ENCODE data around the gene PRR36. TPM values are rescaled to one million over a fixed set of nuclear protein-coding genes. Genes with fewer than 3 reads are reported as not detected.

Gene PRR36
- total RNA-seq, 2 experiments from 2014 or later = 0.14 to 0.19 TPM

DNA sequence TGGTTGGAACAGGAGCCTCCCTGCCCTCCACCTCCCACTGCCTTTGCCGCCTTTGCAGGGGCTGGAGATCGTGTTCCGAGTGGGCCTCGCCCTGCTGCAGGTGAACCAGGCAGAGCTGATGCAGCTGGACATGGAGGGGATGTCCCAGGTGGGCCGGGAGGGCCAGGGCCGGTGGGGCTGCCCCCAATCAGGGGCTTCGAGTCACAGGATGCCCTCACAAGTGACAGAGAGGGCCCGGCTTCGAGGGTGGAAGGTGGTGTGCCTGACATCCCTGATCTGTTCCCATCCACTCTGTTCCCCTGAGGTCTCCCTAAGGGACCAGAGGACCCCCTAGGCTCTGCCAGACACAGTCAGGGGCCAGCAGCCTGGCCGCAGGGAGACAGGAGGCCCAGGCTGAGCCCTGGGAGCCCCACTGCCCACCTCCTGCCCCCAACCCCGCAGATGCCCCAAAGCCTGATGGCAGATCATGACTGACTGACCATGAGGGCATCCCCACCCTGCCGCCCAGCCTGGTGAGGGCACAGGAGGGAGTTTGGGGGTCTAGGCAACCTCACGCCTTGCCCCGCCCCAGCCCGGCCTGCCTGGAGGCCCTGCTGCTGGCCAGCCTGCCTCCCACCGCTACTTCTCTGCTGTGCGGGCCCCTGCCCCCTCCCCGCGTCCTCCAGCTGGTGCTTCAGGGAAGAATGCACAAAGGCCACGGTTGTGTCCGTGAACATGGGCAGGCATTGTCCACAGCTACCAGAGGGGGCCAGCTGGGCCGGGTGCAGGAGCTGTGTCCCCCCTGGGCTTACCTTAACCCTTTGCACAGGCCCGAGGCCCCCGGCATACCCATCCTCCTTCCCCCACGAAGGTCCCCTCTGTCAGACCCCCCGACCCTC, 22.3 kb downstream of the PRR36 start:
- no peak overlapping the region for H3K4me3 Mint-ChIP-seq
- peaks cover 4% of the 10 kb centered on the region for H3K4me1 Mint-ChIP-seq (ENCODE audit: low read depth)
- DNase-seq = no peak
- CTCF ChIA-PET = interaction anchor here (0.6 to 3.5 kb wide), 16 partner anchors 10 to 284 kb away, joined by 3 to 17 read pairs (median 6); partner anchors contain the start of genes MAP2K7, SNAPC2 and TIMM44
- H3K9me3 Mint-ChIP-seq = no peaks in the 10 kb centered on the region
- no peak overlapping the region for H3K27ac Mint-ChIP-seq
- intact Hi-C loops (cut with micrococcal nuclease) = no loop called here
- no peaks in the 10 kb centered on the region for H3K36me3 Mint-ChIP-seq
- no peaks in the 10 kb centered on the region for H3K27me3 Mint-ChIP-seq
- POLR2A ChIA-PET = no interaction called here

GRCh38 chr19:7850945-7851622, 23.1 kb downstream of the PRR36 start:
- H3K9me3 Mint-ChIP-seq = no peaks in the 10 kb centered on the region
- H3K27me3 Mint-ChIP-seq = no peaks in the 10 kb centered on the region
- H3K36me3 Mint-ChIP-seq = no peaks in the 10 kb centered on the region
- POLR2A ChIA-PET = no interaction called here
- intact Hi-C loops (cut with micrococcal nuclease) = no loop called here
- peaks cover 4% of the 10 kb centered on the region for H3K4me1 Mint-ChIP-seq (ENCODE audit: low read depth)
- H3K4me3 Mint-ChIP-seq = no peak overlapping the region
- CTCF ChIA-PET = interaction anchor here (0.7 kb wide), 2 partner anchors 18 to 79 kb away, joined by 3 read pairs; no protein-coding TSS in a partner anchor
- no peak overlapping the region for H3K27ac Mint-ChIP-seq
- DNase-seq = no peak

GRCh38 chr19:7850000-7850813, 24.0 kb downstream of the PRR36 start:
- no peak for DNase-seq
- POLR2A ChIA-PET = no interaction called here
- Mint-ChIP-seq H3K36me3 (no peaks in the 10 kb centered on the region), H3K4me1 (ENCODE audit: low read depth) (peaks cover 4% of the 10 kb centered on the region), H3K27me3 (no peaks in the 10 kb centered on the region), H3K9me3 (no peaks in the 10 kb centered on the region), H3K27ac (no peak overlapping the region), H3K4me3 (no peak overlapping the region)
- intact Hi-C loops (cut with micrococcal nuclease) = no loop called here
- CTCF ChIA-PET = no interaction called here

GRCh38 chr19:7849631-7849999, 24.6 kb downstream of the PRR36 start:
- POLR2A ChIA-PET = no interaction called here
- no peak overlapping the region for H3K4me3 Mint-ChIP-seq
- H3K9me3 Mint-ChIP-seq = no peaks in the 10 kb centered on the region

GRCh38 chr19:7848779-7849457, 25.3 kb downstream of the PRR36 start:
- CTCF ChIA-PET = no interaction called here
- H3K36me3 Mint-ChIP-seq = no peaks in the 10 kb centered on the region
- intact Hi-C loops (cut with micrococcal nuclease) = no loop called here
- H3K9me3 Mint-ChIP-seq = no peaks in the 10 kb centered on the region
- DNase-seq = no peak
- no peaks in the 10 kb centered on the region for H3K27me3 Mint-ChIP-seq
- no peak overlapping the region for H3K27ac Mint-ChIP-seq
- no peak overlapping the region for H3K4me3 Mint-ChIP-seq
- POLR2A ChIA-PET = no interaction called here
- H3K4me1 Mint-ChIP-seq (ENCODE audit: low read depth) = peaks cover 4% of the 10 kb centered on the region

More at GRCh38 chr19:7849631-7849999, 24.6 kb downstream of the PRR36 start:
- DNase-seq = no peak
- Mint-ChIP-seq H3K27me3 (no peaks in the 10 kb centered on the region), H3K27ac (no peak overlapping the region), H3K4me1 (ENCODE audit: low read depth) (peaks cover 4% of the 10 kb centered on the region), H3K36me3 (no peaks in the 10 kb centered on the region)
- CTCF ChIA-PET = no interaction called here
- intact Hi-C loops (cut with micrococcal nuclease) = no loop called here

DNA sequence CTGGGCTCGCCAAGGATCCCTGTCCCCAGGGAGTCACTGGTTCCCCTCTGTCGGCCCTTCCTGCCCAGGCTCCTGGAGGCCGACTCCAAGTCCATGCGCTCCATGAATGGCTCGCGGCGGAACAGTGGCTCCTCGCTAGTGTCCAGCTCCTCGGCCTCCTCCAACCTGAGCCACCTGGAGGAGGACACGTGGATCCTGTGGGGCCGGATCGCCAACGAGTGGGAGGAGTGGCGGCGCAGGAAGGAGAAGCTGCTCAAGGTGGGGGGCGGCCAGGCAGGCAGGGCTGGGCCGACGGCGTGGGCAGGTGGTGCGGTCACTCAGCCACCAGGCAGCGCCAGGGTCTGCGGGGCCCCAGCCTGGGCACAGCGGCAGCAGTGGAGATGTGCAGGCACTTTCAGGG, 26.5 kb downstream of the PRR36 start:
- POLR2A ChIA-PET = no interaction called here
- CTCF ChIA-PET = no interaction called here

DNA sequence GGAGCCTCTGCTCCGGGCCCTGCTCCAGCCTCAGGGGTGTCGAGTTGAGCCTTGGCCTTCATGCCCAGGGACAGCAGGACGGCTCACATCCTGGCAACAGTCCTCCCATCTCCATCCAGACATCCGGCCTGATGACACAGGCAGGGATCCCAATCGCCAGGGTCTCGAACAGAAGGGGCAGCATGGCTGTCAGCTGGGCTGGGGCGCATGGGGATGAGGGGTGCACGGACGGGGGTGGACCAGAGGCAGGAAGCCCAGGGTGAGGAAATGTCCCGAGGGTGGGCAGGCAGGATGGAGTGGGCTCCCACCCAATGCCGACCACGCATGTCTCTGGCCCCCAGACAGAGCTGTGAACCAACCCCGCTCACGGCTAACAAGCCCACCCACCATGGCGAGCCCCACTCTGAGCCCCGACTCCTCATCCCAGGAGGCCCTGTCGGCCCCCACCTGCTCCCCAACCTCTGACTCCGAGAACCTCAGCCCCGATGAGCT, 28.0 kb downstream of the PRR36 start:
- H3K4me1 Mint-ChIP-seq (ENCODE audit: low read depth) = no peaks in the 10 kb centered on the region
- no peaks in the 10 kb centered on the region for H3K36me3 Mint-ChIP-seq
- no peaks in the 10 kb centered on the region for H3K9me3 Mint-ChIP-seq
- no peaks in the 10 kb centered on the region for H3K27me3 Mint-ChIP-seq
- ChIA-PET POLR2A (no interaction called here), CTCF (no interaction called here)
- no peak for DNase-seq
- H3K27ac Mint-ChIP-seq = no peak overlapping the region
- intact Hi-C loops (cut with micrococcal nuclease) = no loop called here
- no peak overlapping the region for H3K4me3 Mint-ChIP-seq

More for the DNA sequence above, 26.5 kb downstream of the PRR36 start:
- Mint-ChIP-seq H3K4me3 (no peak overlapping the region), H3K27ac (no peak overlapping the region), H3K4me1 (ENCODE audit: low read depth) (no peaks in the 10 kb centered on the region), H3K9me3 (no peaks in the 10 kb centered on the region), H3K36me3 (no peaks in the 10 kb centered on the region), H3K27me3 (no peaks in the 10 kb centered on the region)
- intact Hi-C loops (cut with micrococcal nuclease) = no loop called here
- no peak for DNase-seq

DNA sequence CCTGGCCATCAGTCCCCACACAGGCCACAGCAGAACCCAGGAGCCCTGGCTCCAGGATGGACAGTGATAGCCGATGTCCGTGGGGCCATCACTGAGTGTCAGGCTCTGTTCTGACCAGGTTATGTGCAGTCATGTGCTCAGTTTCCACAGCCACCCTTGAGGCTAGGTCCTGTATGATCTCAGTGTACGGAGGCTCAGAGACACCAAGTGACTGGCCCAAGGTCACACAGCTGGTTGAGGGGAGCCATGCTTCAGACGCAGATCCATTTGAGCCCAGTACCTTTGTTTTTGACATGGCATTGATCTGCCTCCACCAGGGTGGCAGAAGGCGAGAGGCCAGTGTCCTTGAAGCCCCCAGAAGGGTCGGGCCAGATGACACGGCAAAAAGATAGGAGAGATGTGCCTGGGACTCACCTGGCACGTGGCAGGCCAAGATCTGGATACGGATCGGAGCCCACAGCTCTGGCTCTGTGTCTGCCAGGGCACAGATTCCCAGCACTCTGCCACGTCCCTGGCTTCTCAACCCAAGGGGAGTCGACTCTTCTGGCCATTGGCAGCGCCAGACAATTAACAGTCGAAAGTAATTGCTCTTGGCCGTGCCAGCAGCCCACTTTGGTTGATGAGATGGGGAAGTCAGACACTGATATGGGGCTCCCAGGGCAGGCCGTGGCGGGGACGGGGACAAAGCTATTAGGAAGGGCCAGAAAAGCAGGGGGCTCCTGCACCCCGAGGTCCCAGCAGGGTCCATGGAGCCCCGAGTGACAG, 28.6 kb downstream of the PRR36 start:
- ChIA-PET POLR2A (no interaction called here), CTCF (interaction anchor here (1.2 kb wide), 1 partner anchor 24 kb away, joined by 6 read pairs; no protein-coding TSS in a partner anchor)
- intact Hi-C loops (cut with micrococcal nuclease) = no loop called here
- no peak for DNase-seq
- Mint-ChIP-seq H3K36me3 (no peaks in the 10 kb centered on the region), H3K4me3 (no peak overlapping the region), H3K27me3 (no peaks in the 10 kb centered on the region), H3K9me3 (no peaks in the 10 kb centered on the region), H3K4me1 (ENCODE audit: low read depth) (no peaks in the 10 kb centered on the region), H3K27ac (no peak overlapping the region)

- H3K4me1 Mint-ChIP-seq (ENCODE audit: low read depth) = no peaks in the 10 kb centered on the region
- CTCF ChIA-PET = interaction anchor here (1.2 kb wide), 1 partner anchor 24 kb away, joined by 6 read pairs; no protein-coding TSS in a partner anchor
- POLR2A ChIA-PET = no interaction called here
- H3K9me3 Mint-ChIP-seq = no peaks in the 10 kb centered on the region
- intact Hi-C loops (cut with micrococcal nuclease) = no loop called here
- DNase-seq = no peak
- no peaks in the 10 kb centered on the region for H3K27me3 Mint-ChIP-seq
- no peak overlapping the region for H3K4me3 Mint-ChIP-seq
- no peak overlapping the region for H3K27ac Mint-ChIP-seq
- no peaks in the 10 kb centered on the region for H3K36me3 Mint-ChIP-seq
Observed at GRCh38 chr19:7844951-7845350, 29.2 kb downstream of the PRR36 start.

- Mint-ChIP-seq H3K9me3 (no peaks in the 10 kb centered on the region), H3K4me3 (no peak overlapping the region), H3K4me1 (ENCODE audit: low read depth) (no peaks in the 10 kb centered on the region), H3K27me3 (no peaks in the 10 kb centered on the region), H3K36me3 (no peaks in the 10 kb centered on the region), H3K27ac (no peak overlapping the region)
- intact Hi-C loops (cut with micrococcal nuclease) = no loop called here
- DNase-seq = no peak
- ChIA-PET POLR2A (no interaction called here), CTCF (interaction anchor here (1.2 kb wide), 1 partner anchor 25 kb away, joined by 6 read pairs; no protein-coding TSS in a partner anchor)
Observed at GRCh38 chr19:7844405-7844804, 29.8 kb downstream of the PRR36 start.

DNA sequence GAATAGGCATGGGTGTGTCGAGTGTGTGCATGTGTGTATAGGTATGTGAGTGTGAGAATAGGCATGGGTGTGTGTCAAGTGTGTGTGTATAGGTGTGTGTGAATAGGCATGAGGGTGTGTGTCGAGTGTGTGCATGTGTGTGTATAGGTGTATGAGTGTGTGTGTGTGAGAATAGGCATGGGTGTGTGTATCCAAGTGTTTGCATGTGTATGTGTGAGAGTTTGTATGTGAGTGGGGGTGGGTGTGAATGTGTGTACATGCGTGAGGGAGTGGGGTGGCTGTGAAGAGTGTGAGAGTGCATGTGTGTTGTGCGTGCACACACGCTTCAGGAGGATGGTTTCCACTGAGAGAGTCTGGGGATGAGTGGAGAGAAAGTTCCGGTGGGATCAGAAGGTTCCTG, 30.7 kb downstream of the PRR36 start:
- H3K27me3 Mint-ChIP-seq = no peaks in the 10 kb centered on the region
- H3K27ac Mint-ChIP-seq = no peak overlapping the region
- DNase-seq = no peak
- H3K4me1 Mint-ChIP-seq (ENCODE audit: low read depth) = no peaks in the 10 kb centered on the region
- H3K4me3 Mint-ChIP-seq = no peak overlapping the region
- ChIA-PET POLR2A (no interaction called here), CTCF (no interaction called here)
- intact Hi-C loops (cut with micrococcal nuclease) = no loop called here
- no peaks in the 10 kb centered on the region for H3K36me3 Mint-ChIP-seq
- no peaks in the 10 kb centered on the region for H3K9me3 Mint-ChIP-seq

Data from activated CD4-positive, alpha-beta memory T cell treated with anti-CD3 and anti-CD28 coated beads for 36 hours (primary cell).